ENCODE data around the gene PLK3.
"Not testable (repeated sequence)": the region's sequence is repeated elsewhere in the genome, so short reads cannot be mapped to it uniquely, and the experiment has no call there.

Gene PLK3

DNA sequence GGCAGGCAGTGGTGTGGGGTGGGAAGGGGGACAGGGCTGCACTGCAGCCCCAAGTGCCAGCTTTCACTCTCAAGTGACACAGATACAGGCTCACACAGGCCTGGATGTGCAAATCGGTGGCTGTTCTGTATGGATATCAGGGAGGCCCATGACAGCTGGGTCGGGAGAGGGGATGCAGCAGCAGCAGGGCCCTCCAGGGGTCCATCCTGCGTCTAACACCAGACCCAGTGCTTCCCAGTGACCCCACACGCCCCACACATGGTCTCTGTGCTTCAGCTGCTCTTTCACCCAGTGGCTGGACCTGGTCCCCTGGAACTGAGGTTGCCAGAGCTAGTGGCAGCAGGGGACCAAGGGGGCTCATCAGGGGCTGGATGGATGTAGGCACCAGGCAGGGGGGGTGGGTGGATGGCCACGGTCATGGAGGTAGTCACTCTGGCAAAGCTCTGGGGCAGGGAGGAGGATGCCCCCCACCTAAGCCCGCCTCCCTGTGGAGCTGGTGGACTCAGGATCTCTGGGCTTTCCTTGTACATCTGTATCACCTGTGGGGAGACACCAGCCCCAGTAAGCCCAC, 22.0 kb downstream of the PLK3 start:
- DNase-seq (ENCODE audit: low read depth, low spot score): no peak
- H3K4me3 ChIP-seq (ENCODE audit: low read length): no peak overlapping the region

DNA sequence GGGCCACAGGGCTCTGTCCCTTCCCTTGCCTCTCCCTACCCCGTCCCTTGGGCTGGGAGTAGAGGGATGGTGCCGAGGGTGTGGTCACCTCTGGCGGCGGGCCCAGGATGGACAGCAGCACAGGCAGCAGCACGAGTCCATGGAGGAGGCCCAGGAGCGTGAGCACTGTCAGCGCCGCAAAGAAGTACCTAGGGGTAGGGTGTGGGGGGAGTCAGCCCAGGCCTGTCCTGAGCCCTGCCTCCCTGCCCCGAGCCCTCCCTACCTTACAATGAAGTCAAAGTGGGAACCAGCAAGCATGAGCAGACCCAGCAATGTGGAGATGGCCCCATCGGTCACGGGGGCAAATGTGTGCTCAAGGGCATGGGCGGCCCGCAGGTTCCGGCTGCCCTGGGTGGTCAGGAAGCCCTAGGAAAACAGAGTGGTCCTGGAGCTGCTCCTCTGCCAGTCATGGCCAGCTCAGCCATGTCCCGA, 22.8 kb downstream of the PLK3 start:
- H3K4me3 ChIP-seq (ENCODE audit: low read length): no peak overlapping the region
- no peak for DNase-seq (ENCODE audit: low read depth, low spot score)

DNA sequence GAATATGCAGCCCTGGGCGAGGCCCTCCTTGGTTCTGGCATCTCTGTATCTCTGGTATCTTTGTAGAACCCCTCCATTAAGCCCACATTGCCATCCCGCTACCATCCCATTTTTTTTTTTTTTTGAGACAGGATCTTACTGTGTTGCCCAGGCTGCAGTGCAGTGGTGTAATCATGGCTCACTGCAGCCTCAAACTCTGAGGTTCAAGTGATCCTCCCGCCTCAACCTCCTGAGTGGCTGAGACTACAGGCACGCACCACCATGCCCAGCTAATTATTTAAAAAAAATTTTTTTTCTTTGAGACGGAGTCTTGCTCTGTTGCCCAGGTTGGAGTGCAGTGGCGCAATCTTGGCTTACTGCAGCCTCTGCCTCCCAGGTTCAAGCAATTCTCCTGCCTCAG, 24.2 kb downstream of the PLK3 start:
- DNase-seq (ENCODE audit: low read depth, low spot score); H3K4me3 ChIP-seq (ENCODE audit: low read length): not testable (repeated sequence)

DNA sequence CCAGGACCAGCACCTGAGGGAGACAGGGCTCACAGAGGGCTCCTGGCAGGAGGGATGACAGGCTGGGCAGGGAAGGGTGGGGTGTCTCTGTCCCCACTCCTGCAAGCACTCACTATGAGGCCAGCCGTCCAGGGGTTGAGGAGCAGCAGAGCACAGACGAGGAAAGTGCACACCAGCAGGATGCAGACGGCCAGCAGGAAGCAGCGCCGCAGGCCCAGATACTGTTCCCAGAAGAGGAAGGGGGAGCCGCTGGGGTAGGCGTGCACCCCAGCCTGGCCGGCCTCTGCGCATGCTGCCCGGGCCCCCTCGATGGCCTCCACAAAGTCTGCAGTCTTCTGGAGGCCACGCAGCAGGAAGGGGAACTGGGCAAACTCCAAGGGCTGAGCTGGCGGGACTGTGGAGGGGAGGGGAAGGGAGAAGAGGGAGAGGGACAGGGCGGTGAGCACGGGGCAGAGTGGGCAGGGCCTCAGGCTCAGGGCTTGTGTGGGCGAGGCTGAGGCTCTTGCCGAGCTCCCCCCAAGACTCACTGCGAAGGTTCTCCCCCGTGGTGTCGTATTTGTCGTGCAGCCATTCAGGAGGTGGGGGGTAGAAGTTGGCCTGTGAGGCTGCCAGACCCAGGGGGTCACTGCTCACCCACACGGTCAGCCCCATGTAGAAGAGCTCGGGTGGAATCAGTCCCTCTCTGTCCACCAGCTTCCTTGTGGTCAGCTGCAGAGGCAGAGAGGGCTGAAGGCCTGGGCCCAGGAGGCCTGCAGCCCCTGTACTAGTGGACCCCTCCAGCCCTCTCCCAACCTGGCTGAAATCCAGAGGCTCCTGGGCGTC, 26.4 kb downstream of the PLK3 start:
- no peak overlapping the region for H3K4me3 ChIP-seq (ENCODE audit: low read length)
- DNase-seq (ENCODE audit: low read depth, low spot score): no peak

DNA sequence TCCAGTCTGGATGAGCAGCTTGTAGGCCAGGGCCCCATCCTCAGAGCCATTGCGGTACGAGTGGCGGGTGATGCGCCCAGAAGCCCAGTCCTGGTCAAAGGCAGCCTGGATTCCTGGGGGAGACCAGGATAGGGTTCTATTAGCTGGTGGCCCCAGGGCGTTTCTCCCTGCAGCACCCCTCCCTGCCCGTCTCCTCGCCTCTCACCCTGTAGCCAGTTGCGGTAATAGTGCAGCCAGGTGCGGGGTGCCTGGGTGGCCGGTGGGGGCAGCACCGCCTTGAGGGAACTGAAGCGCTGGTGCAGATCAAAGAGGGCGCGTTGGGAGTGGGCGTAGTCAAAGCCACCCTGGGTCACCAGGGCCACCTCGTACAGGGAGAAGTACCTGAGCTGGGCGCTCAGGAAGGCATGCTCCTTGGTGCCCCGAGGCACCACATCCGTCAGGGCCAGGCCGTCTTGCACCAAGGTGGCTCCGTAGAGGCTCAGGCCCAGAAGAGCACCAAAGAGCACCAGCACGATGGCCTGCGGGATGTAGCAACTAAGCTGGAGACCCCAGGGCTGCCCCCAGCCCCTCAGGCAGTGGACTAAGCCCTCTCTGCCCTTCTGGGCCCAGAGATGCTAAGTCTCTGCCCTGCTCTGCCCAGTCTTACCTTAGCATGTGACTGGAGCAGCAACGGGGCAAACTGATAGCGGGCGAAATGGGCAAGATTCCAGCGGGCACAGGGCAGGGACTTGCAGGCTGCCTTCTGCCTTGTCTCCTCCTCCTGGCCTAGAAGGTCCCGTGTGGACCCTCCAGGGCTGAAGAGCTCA, 27.2 kb downstream of the PLK3 start:
- peak; percentile 37 for DNase-seq (ENCODE audit: low read depth, low spot score)
- H3K4me3 ChIP-seq (ENCODE audit: low read length): no peak overlapping the region

DNA sequence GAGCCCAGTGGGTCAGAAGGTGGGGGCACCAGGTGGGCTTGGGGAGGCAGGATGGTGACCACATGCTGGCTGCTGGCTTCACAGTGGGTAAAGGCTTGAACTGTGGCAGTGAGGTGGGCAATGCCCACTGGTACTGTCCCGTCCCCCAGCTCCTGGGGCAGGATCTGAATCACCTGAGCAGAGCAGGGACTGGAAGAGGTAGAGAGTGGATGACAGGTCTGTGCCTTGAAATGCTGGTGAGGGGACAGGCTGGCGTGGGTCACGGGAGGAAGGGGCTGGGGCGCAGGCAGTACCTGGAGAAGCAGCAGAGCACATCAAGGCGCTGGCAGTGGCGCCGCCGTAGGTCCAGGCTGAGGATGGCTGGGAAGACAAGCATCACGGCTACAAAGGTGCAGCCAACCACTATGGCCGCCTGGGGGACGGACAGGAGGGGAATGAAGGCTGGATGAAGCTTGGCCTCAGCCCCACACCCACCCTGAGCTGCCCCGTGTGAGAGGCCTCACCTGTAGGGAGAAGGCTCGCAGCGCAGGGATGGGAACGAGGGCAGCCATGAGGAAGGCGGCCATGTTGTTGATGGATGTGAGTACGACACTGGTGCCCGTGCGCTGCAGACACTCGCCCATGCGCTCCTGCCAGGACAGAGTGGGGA, 27.9 kb downstream of the PLK3 start:
- no peak for DNase-seq (ENCODE audit: low read depth, low spot score)

DNA sequence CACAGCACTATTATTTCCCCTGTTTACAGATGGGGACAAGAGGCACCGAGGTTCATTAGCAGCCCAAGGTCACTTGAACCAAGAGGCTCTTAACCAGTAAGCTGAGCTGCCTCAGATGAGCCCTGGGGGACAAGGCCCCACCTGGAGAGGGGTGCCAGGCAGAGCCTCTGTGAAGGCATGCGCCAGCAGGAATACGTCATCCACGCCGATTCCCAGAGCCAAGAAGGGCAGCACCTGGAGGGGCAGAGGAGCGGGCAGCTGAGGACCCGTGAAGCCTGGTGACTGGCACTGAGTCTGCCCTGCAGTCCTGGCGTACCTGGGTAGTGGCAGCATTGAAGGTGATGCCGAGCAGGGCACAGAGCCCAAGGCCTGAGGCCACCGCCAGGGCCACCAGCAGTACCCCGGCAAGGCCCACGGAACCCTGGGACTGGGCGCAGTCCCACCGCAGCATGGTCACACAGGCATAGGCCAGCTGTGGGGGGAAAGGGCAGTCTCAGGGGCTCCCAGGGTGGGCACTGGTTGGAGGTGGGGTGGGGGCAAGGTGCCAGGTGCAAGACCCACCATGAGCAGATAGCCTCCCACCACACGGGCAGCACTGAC, 28.8 kb downstream of the PLK3 start:
- DNase-seq (ENCODE audit: low read depth, low spot score): no peak
- no peak overlapping the region for H3K4me3 ChIP-seq (ENCODE audit: low read length)

More for the DNA sequence above, 27.9 kb downstream of the PLK3 start:
- no peak overlapping the region for H3K4me3 ChIP-seq (ENCODE audit: low read length)

DNA sequence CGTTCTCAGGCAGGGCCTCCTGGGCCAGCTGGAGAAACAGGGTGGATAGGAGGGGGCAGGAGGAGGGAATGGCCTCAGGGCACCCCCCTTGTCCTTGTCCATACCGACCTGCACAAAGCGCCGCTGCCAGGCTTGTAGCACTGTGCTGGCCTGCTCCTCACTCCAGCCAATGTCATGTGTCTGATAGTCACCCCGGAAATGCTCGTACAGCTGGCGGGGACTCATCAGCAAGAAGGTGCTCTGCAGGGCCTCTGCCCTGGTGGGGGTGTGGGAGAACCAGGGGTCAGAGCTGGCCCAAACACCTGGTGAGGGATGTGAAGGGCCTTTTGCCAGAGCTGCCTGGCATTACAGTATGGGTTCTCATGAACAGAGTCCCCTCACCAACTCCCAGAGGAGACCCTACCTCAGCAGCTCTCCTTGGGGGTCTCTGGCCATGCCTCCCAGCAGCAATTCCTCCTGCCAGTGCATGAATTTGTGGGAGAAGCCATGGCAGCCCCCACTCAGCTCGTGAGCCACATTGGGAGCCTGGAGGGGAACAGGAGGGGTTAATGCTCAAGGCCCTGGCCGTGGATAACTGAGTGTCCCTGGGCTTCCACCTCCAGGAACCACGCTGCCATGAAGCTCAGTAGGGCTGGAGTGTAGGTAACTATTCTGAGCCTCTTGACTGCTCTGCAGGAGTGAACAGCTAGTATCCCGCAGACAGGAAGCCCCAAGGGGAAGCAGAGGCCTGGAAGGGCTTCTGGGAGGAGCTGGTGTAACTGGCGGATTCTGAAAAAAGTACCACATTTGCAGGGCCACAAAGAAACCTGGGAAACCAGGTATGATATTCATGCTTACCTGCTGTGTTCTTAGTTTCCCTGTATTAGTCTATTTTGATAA, 29.6 kb downstream of the PLK3 start:
- H3K4me3 ChIP-seq (ENCODE audit: low read length): no peak overlapping the region
- DNase-seq (ENCODE audit: low read depth, low spot score): no peak

DNA sequence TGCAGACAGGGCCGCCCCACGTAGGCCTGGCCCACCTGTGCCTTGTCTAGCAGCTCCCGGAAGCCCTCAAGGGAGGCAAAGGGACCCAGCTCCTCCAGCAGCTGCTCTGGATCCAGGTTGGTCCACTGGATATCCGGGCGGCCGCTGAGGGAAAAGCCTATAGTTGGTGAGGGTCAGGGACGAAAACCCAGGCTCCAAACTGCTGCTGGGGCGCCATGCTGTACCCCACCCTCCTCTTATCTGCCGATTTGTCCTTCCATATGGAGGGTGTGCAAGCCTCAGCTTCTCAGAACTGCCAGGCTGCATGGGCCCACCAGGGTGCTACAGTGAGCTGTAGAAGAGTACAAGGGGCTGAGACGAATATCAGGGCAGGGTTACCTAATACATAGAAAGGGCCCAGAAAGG, 30.7 kb downstream of the PLK3 start:
- H3K4me3 ChIP-seq (ENCODE audit: low read length): no peak overlapping the region
- DNase-seq (ENCODE audit: low read depth, low spot score): no peak

DNA sequence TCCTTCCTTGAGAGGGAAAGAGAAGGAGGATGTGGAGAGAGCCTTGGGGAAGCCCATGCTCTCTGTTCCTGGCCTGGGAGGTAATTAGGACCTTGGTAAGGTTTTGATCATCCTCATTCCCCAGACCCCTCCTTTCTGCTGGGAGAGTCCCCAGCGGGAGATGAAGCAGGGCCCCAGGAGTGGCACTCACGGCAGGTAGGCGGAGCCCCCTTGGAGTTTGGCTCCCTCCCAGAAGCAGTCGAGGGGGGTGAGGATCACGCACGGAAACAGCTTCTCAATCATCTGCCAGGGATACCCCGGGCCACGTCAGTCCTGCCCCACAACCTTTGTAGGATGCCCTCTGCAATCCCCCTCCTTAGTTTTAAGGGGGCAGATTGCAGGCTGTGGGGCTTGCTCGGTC, 31.3 kb downstream of the PLK3 start:
- no peak overlapping the region for H3K4me3 ChIP-seq (ENCODE audit: low read length)
- no peak for DNase-seq (ENCODE audit: low read depth, low spot score)

DNA sequence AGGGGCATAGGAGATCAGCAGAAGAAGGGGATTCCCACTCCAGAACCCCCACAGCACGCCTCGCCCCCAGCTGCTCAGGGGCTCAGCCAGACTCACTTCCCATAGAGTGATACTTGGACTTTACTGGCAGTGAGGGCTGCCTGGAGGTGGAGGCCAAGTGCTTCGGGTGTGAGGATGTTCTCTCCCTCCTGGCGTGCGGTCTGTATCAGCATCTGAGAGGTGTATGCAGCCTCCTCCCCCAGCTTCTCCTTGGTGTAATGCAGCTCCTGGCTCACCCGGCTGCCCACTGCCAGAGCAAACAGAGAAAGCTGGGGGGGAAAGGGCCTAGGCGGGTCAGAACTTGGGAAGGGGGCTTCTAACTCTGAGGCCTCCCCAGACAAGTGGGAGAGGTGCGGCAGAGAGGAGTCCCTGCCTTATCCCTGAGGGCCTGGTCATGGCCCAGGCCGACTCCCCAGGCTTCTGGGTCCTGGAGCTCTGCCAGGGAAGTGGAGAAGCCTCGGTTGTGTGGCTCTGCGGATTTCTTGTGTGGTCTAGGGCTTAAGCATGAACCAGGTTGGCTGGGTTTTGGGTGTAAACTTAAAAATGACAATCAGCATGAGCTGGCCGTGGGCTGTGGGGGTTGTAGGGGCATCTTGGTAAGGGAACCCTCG, 32.0 kb downstream of the PLK3 start:
- no peak for DNase-seq (ENCODE audit: low read depth, low spot score)
- no peak overlapping the region for H3K4me3 ChIP-seq (ENCODE audit: low read length)

DNA sequence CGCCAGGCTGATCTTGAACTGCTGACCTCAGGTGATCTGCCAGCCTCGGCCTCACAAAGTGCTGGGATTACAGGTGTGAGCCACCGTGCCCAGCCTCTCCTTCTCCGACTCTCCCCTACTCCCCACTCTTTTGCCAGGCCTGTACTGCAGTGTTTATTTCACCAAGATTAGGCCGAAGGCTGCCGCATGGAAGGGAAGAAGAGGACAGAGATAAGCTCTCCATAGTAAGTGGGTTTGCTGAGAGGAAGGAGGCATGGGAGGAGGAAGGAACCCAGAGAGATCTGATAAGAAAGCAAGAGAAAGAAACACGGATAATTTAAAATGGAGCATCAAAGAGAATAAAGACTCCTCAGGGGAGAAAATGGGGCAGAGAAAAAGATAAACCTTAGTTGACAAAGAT, 34.2 kb downstream of the PLK3 start:
- no peak for DNase-seq (ENCODE audit: low read depth, low spot score)
- no peak overlapping the region for H3K4me3 ChIP-seq (ENCODE audit: low read length)

DNA sequence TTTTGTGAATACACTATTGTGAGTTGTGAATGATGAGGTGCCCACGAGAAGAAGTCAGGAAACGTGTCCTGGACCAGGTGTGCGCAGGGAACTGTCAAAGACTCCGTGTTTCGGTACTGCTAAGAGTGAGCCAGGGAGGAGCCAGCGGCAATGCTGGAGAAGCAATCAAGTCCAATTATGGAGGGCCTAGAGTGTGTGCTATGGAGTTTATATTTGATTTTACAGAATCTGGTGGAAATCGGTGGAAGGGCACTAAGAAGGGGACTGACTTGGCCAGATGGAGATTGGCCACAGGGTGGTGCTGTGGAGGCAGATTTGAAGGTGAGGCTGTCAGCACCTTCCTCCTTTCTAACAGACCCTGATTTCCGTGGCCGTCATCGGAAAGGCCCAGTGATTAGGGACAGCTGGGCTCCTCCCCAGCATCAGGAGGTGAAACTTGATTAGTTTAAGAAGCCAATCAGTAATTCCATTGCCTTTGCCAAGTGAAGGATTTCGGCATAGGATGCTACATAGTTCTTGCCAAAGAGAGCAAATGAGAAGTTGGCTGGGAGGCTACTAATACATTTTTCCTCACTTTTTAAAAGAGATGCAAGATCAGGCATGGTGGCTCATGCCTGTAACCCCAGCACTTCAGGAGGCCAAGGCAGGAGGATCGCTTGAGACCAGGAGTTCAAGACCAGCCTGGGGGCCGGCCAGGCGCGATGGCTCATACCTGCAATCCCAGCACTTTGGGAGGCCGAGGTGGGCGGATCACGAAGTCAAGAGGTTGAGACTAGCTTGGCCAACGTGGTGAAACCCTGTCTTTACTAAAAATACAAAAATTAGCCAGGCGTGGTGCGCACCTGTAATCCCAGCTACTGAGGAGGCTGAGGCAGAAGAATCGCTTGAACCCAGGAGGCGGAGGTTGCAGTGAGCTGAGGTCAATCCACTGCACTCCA, 35.8 kb downstream of the PLK3 start:
- DNase-seq (ENCODE audit: low read depth, low spot score): peak; percentile 76
- H3K4me3 ChIP-seq (ENCODE audit: low read length): no peak overlapping the region

DNA sequence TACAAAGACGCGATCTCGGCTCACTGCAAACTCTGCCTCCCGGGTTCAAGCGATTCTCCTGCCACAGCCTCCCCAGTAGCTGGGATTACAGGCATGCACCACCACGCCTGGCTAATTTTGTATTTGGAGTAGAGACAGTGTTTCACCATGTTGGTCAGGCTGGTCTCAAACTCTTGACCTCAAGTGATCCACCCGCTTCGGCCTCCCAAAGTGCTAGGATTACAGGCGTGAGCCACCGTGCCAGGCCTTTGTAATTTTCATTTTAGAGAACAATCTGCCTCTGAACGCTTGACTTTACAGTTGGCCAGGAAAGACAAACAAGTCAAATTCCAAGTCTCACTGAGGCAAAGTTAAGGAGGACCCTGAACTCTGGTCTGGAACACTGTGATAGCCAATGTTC, 38.1 kb downstream of the PLK3 start:
- H3K4me3 ChIP-seq (ENCODE audit: low read length); DNase-seq (ENCODE audit: low read depth, low spot score): not testable (repeated sequence)

DNA sequence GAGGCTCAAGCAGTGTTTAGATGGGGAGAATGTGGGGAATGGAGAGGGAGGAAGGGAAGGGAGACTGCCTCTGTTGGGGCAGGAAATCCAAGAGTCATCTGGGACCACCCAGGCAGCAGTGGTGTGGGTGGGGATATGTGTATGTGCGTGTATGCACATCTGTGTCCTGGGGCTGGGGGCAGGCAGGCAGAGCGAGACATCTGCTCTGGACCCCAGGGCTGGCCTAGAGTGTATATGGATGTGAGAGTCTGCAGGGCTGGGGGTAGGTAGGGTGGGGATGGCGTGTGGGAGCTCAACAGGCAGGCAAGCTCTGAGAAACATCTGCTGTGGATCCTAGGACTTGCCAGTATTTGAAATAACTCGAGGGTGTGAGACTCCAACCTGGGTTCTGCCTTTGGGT, 39.4 kb downstream of the PLK3 start:
- DNase-seq (ENCODE audit: low read depth, low spot score): no peak

DNA sequence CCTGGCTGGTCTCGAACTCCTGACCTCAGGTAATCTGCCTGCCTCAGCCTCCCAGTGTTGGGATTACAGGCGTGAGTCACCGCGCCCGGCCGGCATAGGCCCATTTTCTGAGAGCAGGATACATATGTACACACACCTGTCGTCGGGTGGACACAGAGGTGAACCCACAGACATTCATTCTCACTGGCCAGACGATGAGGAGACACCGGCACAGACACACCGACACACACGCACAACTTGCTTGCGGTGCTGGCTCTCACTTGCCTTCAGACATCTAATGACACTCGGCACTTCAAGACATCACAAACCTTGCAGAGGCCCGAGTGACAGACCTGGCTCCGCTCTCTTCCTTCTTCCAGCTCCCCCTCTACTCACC, 42.3 kb downstream of the PLK3 start:
- DNase-seq (ENCODE audit: low read depth, low spot score): no peak
- H3K4me3 ChIP-seq (ENCODE audit: low read length): no peak overlapping the region

More for the DNA sequence above, 39.4 kb downstream of the PLK3 start:
- H3K4me3 ChIP-seq (ENCODE audit: low read length): no peak overlapping the region

Measured in Jurkat, Clone E6-1 (cell line).